ENCODE measurements around the gene SELENON. TPM values are rescaled to one million over a fixed set of nuclear protein-coding genes. Genes with fewer than 3 reads are reported as not detected.

Gene SELENON
- total and polyA plus RNA-seq, 3 donors from 2014 or later = 17.2 to 30.7 (median 29.8) TPM

DNA sequence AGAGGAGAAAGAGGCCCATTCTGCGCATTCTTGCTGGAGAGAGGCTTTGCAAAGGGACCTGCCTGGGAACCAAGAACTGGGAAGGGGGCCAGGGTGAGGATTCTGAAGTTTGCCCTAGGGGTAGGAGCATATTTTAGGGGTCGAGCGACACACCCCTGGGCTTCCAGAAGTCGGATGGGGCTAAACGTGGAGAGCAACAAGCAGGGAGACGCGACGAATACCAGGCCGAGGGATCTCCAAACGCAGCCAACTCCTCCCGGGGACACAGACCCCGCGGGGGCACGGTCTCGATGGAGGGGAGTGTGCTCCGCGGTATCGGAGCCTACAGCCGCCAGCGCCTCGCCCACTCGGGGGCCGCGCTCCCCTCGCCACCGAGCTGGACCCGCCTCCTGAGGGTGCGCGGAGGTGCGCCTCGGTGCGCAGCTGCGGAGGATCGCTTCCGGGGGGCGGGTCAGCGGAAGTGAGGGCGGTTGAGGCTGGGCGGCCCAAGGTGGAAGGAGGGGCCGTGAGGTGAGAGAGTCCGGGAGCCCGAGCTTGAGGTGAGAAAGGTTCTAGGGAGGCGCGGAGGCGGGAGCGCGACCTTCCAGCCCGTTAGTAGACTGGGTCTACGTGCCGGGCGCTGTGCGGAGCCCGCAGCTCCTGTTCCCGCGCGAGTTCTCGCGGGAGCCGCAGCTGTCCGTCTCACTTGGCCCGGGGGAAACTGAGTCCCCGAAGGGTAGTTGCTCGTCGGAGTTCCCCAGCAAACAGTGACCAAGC is 19.7 kb downstream of the SELENON start, which contains the start of gene MTFR1L:
Gene MTFR1L, plus strand, starts transcription at position 464 of the 756 bp plus-strand sequence. CDS start 3,151 bp downstream, outside the sequence.
- Histone ChIP-seq H3K9me3 (no peaks in the 10 kb centered on the region), H3K36me3 (ENCODE audit: low read depth, missing control alignments) (no peaks in the 10 kb centered on the region), H3K4me3 (peak within 1 kb of the TSS; percentile 92 to 98), H3K27ac (peak within 1 kb of the TSS; percentile 90 to 94), H3K27me3 (no peaks in the 10 kb centered on the region), H3K4me1 (peaks cover 32% of the 10 kb centered on the region)
- WGBS, 2 donors = 0 to 1% methylated on average over 6 to 57 of the region's 64 CpGs
- intact Hi-C loops (cut with DNase I; ENCODE audit: low total_unique reads) = no loop called here
- TF ChIP-seq, protein P1, sequence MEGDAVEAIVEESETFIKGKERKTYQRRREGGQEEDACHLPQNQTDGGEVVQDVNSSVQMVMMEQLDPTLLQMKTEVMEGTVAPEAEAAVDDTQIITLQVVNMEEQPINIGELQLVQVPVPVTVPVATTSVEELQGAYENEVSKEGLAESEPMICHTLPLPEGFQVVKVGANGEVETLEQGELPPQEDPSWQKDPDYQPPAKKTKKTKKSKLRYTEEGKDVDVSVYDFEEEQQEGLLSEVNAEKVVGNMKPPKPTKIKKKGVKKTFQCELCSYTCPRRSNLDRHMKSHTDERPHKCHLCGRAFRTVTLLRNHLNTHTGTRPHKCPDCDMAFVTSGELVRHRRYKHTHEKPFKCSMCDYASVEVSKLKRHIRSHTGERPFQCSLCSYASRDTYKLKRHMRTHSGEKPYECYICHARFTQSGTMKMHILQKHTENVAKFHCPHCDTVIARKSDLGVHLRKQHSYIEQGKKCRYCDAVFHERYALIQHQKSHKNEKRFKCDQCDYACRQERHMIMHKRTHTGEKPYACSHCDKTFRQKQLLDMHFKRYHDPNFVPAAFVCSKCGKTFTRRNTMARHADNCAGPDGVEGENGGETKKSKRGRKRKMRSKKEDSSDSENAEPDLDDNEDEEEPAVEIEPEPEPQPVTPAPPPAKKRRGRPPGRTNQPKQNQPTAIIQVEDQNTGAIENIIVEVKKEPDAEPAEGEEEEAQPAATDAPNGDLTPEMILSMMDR (IDR thresholded peaks at IDR 0.05) = no peak
- TF ChIP-seq POLR2A (IDR thresholded peaks at IDR 0.05) = peak; percentile 79
- DNase-seq = peak; percentile 92

DNA sequence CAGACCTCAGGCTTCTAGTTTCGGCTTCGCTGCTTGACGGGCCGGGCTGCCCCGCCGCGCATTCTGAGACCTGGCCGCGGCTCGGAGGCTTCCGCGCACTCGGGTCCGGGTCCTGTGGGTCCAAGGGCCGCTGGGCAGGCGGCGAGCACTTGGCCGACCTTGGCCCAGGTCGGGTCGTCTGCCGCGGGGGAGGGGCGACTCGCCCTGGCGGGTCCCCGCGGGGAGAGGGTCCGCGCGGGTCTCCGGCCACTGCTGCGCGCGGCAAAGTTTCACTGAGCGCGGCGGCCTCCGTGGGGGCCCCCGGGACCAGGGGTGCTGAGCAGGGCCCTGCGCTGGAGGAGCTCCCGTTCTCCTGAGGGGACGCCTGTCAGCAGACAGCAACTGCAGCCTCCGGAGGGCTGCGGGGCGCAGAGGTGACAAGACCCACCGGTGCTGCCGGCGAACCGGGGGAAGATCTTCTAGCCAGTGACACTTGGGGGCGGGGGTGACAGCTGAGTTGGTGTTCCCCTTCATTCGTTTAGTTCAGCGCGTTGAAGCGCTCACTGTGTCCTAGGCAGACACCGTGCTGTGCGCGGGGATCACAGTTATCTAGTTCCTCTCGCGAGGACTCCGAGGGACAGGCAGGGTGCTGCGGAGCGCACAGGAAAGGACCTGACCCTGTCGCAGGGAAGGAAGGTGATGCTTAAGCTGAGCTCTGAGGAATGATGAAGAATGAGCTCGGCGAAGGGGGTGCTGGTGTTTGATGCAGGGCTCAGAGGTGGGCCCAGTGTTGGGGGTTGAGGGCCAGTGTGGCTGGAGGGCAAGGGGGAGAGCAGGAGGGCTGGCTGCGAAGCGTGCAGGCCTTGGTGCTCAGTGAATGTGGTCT is 20.5 kb downstream of the SELENON start:
- peak; percentile 60 for DNase-seq
- H3K9me3 ChIP-seq = no peaks in the 10 kb centered on the region
- no peaks in the 10 kb centered on the region for H3K36me3 ChIP-seq (ENCODE audit: low read depth, missing control alignments)
- no peaks in the 10 kb centered on the region for H3K27me3 ChIP-seq
- WGBS, 2 donors = 0% methylated on average over 13 to 38 of the region's 67 CpGs
- intact Hi-C loops (cut with DNase I; ENCODE audit: low total_unique reads) = no loop called here
- H3K27ac ChIP-seq = peak overlapping the region; percentile 90 to 94
- TF ChIP-seq POLR2A (IDR thresholded peaks at IDR 0.05) = no peak
- TF ChIP-seq, protein P1 (IDR thresholded peaks at IDR 0.05) = peak in 1 of 3 experiments; percentile 6
- H3K4me1 ChIP-seq = peaks cover 32% of the 10 kb centered on the region
- peak overlapping the region; percentile 92 to 98 for H3K4me3 ChIP-seq

DNA sequence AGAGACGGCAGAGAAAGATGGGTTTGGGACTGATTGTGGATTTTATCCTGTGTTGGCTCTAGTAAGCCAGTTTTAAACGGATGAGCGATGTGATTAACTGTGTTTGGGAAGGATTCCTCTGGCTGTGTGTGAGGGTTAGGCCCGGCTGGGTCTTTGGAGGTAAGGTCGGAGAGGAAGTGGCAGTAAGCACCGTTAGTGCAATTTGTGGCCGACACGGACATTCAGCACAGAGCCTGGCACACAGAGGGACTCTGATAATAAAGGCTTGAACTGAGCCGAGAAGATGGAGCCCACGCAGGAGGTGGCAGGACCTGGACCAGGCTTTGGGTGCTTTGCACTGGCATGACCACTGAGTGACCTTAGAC is 21.1 kb downstream of the SELENON start:
- peaks cover 32% of the 10 kb centered on the region for H3K4me1 ChIP-seq
- H3K27ac ChIP-seq = peak overlapping the region; percentile 90 to 94
- H3K36me3 ChIP-seq (ENCODE audit: low read depth, missing control alignments) = no peaks in the 10 kb centered on the region
- no peaks in the 10 kb centered on the region for H3K9me3 ChIP-seq
- TF ChIP-seq, protein P1 (IDR thresholded peaks at IDR 0.05) = no peak
- no peak for TF ChIP-seq POLR2A (IDR thresholded peaks at IDR 0.05)
- DNase-seq = no peak
- intact Hi-C loops (cut with DNase I; ENCODE audit: low total_unique reads) = no loop called here
- H3K4me3 ChIP-seq = peak overlapping the region; percentile 92 to 98
- no peaks in the 10 kb centered on the region for H3K27me3 ChIP-seq
- WGBS, 2 donors = 17 to 19% methylated on average over 10 of the region's 10 CpGs

DNA sequence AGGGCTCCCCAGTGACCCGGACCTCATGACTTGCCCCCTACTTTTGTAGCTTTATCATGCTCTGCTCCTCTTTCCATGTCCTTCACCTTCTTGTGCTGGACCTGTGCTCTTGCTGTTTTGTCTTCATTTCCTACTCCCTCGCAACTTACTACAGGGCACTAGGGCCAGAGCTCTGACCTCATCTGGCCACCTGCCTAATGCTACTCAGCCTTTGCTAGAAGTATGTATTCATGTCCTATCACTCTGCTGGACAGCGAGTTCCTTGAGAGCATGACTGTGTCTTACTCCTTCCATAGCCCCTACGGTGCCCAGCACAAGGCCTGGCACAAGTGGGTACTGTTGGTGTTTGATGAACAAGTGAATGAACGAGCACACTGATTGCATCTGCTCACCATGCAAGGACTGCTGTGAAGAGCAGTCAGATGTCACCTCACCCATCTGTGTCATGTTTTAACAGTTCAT is 21.7 kb downstream of the SELENON start:
- H3K27ac ChIP-seq = peak overlapping the region in 1 of 2 donors; percentile 94
- no peaks in the 10 kb centered on the region for H3K27me3 ChIP-seq
- DNase-seq = peak; percentile 82
- WGBS, 2 donors = 36 to 43% methylated on average over 5 of the region's 5 CpGs
- TF ChIP-seq, protein P1 (IDR thresholded peaks at IDR 0.05) = no peak
- TF ChIP-seq POLR2A (IDR thresholded peaks at IDR 0.05) = no peak
- no peaks in the 10 kb centered on the region for H3K9me3 ChIP-seq
- peaks cover 32% of the 10 kb centered on the region for H3K4me1 ChIP-seq
- H3K4me3 ChIP-seq = no peak overlapping the region
- intact Hi-C loops (cut with DNase I; ENCODE audit: low total_unique reads) = no loop called here
- H3K36me3 ChIP-seq (ENCODE audit: low read depth, missing control alignments) = no peaks in the 10 kb centered on the region
